Activated T-helper 1 cell treated with anti-CD3 and anti-CD28 coated beads, Interleukin-12 subunit alpha, Interleukin-12 subunit beta, Interleukin-2, Interleukin-4 antibody, amounts not matched to agents 30 ng/mL and 10 ng/mL and 1 ng/mL, durations not matched to agents 14 hours and 24 hours and 36 hours (primary cell): Measurements from ENCODE around the gene PHOSPHO2. TPM values are rescaled to one million over a fixed set of nuclear protein-coding genes. Genes with fewer than 3 reads are reported as not detected.

ENCODE experiments used
- DNase-seq: peaks from one replicate; pipeline ENCODE4 v3.0.0; 2021; ENCODE audit warnings: low spot score
- H3K27ac Mint-ChIP-seq: one replicate; pipeline ENCODE4 v1.8.0; 2021; ENCODE audit warnings: mild to moderate bottlenecking, mixed read lengths
- H3K27me3 Mint-ChIP-seq: one replicate; pipeline ENCODE4 v1.8.0; 2022; ENCODE audit warnings: mild to moderate bottlenecking, moderate library complexity, mixed read lengths; ENCODE audit not compliant: insufficient read depth
- H3K36me3 Mint-ChIP-seq: one replicate; pipeline ENCODE4 v1.8.0; 2021; ENCODE audit warnings: low read depth, mixed read lengths
- H3K4me1 Mint-ChIP-seq: one replicate; pipeline ENCODE4 v1.8.0; 2021; ENCODE audit warnings: low read depth, mixed read lengths
- H3K4me3 Mint-ChIP-seq: one replicate; pipeline ENCODE4 v1.8.0; 2021; ENCODE audit warnings: mild to moderate bottlenecking, moderate library complexity, mixed read lengths
- H3K9me3 Mint-ChIP-seq: one replicate; pipeline ENCODE4 v1.8.0; 2021; ENCODE audit warnings: mixed read lengths
- intact Hi-C: fragments of 100-400 bp; cut with micrococcal nuclease; formaldehyde crosslinking; loops from one replicate; pipeline ENCODE4 v1.15.1; 2024
- total RNA-seq: library from RNA; stranded (reverse); gene quantifications from 2 replicates; pipeline ENCODE4 v1.2.3, GENCODE V29; 2022

Gene PHOSPHO2
- total RNA-seq, 1 donor from 2014 or later, result 4.6 TPM

DNA sequence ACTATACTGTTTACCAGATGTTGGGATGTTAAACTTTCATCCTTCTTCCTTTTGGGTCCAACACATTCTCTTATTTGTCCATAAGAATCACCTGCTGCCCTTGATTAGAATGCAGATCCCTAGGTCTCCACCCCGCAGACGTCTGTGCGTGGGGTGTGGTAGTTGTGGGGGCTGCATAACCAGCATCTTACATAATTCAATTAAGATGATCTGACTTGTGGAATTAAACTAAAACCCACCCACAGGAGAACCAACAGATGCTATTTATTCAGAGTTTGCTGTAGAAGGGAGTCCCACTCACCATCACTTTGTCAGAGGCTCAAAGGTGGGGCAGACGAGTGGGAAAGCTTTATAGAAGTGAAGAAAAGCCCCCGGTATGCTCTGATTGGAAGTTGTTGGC is 37.8 kb downstream of the PHOSPHO2 start:
- Mint-ChIP-seq H3K27me3 (peaks cover 36% of the 10 kb centered on the region), H3K27ac (no peak overlapping the region), H3K9me3 (no peaks in the 10 kb centered on the region), H3K36me3 (no peaks in the 10 kb centered on the region), H3K4me1 (peaks cover 31% of the 10 kb centered on the region), H3K4me3 (peak overlapping the region; percentile 38)
- intact Hi-C loops, result loop anchor here (2.0 to 5.0 kb wide), 2 partner anchors 67 to 95 kb away; partner anchors contain the start of genes SSB and UBR3
- DNase-seq, result no peak

DNA sequence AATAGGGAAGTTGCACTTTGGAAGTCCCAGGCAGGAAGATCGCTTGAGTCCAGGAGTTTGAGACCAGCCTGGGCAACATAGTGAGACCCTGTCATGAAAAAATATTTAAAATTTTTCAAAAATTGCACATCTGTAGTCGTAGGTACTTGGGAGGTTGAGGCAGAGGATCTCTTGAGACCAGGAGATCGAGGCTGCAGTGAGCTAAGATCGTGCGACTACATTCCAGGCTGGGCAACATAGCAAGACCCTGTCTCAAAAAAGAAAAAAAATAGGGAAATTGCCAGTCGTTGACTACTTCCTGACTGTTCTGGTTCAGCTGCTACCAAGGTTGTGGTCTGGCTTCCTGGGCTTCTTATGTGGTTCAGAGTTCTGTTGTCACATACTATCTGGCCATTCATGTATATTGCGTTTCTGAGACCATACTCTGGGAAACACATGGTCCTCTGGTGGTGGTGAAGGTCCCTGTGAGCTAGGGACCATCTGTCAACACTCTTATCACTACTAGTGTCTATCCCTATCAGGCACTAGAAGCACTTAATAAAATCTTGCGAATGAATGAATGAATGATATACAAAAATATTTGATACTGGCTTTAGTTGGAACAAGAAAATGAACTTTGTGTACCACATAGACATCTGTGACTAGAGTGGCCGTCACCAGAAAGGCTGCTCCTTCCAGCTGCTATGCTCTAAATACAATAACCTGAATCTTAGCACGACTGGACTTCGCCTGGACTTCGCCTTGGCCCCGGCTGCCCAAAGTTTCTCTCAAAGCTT is 38.5 kb downstream of the PHOSPHO2 start:
- DNase-seq, result no peak
- intact Hi-C loops, result loop anchor here (1.0 to 5.0 kb wide), 3 partner anchors 38 to 95 kb away; partner anchors contain the start of genes CFAP210, PHOSPHO2, SSB and UBR3

DNA sequence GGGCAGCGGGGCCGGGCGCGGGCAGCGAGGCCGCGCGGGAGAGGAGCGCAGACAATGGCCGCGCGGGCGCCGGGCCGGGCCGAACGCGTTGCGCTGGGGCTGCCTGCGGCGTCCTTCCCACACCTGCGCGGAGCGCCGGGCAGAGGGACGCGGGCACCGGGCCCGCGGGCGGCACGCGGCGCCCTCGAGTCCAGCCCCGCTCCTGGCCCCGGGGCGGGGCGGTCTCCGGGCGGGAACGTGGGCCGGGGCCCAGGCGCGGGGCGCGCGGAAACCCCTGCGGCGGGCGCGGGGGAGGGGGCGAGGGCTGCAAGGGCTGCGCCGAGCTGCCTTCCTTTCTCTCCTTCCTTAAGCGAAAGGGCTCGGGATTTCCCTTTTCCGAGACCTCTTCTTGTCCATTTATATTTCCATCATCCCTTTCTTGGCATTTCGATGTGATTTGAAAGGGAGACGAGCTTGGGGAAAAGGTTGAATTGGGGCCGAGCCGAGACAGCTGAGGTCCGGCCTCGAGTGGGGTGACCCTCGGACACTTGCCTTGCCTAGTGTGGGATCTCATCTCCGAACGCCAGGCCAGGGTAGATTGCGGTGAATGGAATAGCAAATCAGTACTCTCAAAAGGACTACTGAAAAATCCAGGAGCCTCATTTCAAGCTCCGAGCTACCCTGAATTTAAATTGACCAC is 40.0 kb downstream of the PHOSPHO2 start:
- Mint-ChIP-seq H3K36me3 (peaks cover 3% of the 10 kb centered on the region), H3K27ac (peak overlapping the region; percentile 40), H3K9me3 (no peaks in the 10 kb centered on the region), H3K4me1 (peaks cover 31% of the 10 kb centered on the region), H3K4me3 (peak overlapping the region; percentile 85), H3K27me3 (peaks cover 39% of the 10 kb centered on the region)
- no peak for DNase-seq
- intact Hi-C loops, result loop anchor here (5.0 kb wide), 1 partner anchor 93 kb away; the partner anchor contains the start of gene UBR3

More for the DNA sequence above, 38.5 kb downstream of the PHOSPHO2 start:
- peaks cover 39% of the 10 kb centered on the region for H3K27me3 Mint-ChIP-seq
- no peak overlapping the region for H3K27ac Mint-ChIP-seq
- peaks cover 31% of the 10 kb centered on the region for H3K4me1 Mint-ChIP-seq
- H3K36me3 Mint-ChIP-seq, result no peaks in the 10 kb centered on the region
- peak overlapping the region; percentile 85 for H3K4me3 Mint-ChIP-seq
- no peaks in the 10 kb centered on the region for H3K9me3 Mint-ChIP-seq

DNA sequence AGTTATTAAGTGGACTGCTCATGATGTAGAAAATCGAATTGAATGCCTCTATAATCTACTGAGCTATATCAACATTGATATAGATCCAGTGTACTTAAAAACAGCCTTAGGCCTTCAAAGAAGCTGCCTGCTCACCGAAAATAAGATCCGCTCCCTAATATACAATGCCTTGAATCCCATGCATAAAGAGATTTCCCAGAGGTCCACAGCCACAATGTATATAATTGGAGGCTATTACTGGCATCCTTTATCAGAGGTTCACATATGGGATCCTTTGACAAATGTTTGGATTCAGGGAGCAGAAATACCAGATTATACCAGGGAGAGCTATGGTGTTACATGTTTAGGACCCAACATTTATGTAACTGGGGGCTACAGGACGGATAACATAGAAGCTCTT is 41.4 kb downstream of the PHOSPHO2 start:
- intact Hi-C loops, result no loop called here
- Mint-ChIP-seq H3K4me1 (peaks cover 31% of the 10 kb centered on the region), H3K9me3 (no peaks in the 10 kb centered on the region), H3K4me3 (peak overlapping the region; percentile 40), H3K27ac (no peak overlapping the region), H3K36me3 (peaks cover 6% of the 10 kb centered on the region), H3K27me3 (peaks cover 38% of the 10 kb centered on the region)
- no peak for DNase-seq

DNA sequence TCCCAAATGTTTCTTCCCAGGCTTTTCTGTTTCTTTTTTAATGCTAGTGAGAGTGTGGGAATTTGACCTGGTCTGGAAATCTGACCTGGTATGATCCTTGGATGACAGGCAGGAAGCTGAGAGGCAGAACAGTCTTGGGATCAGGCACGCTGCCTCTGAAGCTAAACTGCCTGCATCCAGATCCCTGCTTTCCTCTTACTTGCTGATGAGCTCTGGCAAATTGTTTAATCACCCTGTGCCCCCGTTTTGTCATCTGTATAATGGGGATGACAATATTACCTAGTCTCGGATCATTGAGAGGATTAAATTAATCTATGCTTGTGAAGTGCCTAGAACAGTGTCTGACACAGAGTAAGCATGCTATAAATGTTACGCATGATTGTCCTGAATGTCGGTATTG is 42.6 kb downstream of the PHOSPHO2 start:
- Mint-ChIP-seq H3K4me3 (no peak overlapping the region), H3K27me3 (peaks cover 36% of the 10 kb centered on the region), H3K4me1 (peaks cover 31% of the 10 kb centered on the region), H3K27ac (no peak overlapping the region), H3K36me3 (peaks cover 6% of the 10 kb centered on the region), H3K9me3 (no peaks in the 10 kb centered on the region)
- intact Hi-C loops, result no loop called here
- DNase-seq, result no peak

DNA sequence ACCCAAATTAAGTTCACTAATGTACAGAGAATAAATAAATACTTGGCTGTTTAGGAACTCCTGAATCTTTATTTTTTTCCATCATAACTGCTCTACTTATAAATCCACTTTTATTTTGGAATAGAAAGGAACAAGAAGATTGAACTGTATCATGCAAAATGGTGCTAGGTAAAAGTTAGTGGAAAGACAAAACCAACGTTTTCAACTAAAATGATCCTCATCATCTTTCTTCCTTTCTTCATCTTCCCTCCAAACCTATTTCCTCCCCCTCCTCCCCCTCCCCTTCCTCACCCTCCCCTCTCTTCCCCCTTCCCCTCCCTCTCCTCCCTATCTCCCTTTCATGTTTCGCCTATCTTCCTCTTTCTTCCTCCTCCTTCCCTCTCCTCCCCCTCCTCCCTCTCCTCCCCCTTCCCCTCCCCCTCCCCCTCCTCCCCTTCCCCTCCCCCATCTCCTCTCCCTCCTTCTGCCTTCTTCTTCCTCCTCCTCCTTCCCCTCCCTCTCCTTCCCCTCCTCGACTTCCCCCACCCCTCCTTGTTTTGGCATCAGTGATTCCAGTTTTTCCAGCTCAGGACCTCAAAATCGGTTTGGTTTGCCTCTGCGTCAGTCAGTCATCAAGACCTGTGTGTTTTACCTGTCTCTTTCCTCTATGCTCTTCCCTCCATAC is 44.4 kb downstream of the PHOSPHO2 start:
- Mint-ChIP-seq H3K27ac (no peak overlapping the region), H3K9me3 (no peaks in the 10 kb centered on the region), H3K36me3 (peaks cover 6% of the 10 kb centered on the region), H3K27me3 (peaks cover 19% of the 10 kb centered on the region), H3K4me3 (no peak overlapping the region), H3K4me1 (peaks cover 15% of the 10 kb centered on the region)
- intact Hi-C loops, result no loop called here
- no peak for DNase-seq

DNA sequence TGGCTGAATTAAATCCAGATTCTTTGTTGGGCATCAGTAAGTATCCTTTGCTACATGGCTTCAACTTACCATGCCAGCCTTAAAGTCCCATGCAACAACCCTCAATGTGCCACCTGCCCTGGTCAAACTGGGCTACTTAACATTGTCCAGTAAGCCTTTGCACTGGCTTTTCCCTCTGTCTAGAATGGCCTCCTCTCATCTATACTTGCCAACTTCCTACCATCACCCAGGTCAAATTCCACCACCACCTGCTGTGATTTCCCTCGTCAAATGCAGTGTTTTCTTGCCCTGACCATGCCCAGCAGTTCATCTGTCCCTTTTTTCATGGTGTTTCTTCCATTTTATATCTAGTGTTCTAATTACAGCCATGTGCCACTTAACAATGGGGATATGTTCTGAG is 45.1 kb downstream of the PHOSPHO2 start:
- intact Hi-C loops, result no loop called here
- Mint-ChIP-seq H3K9me3 (no peaks in the 10 kb centered on the region), H3K4me3 (no peak overlapping the region), H3K36me3 (peaks cover 10% of the 10 kb centered on the region), H3K27ac (no peak overlapping the region), H3K4me1 (peaks cover 14% of the 10 kb centered on the region), H3K27me3 (peaks cover 21% of the 10 kb centered on the region)
- DNase-seq, result no peak

DNA sequence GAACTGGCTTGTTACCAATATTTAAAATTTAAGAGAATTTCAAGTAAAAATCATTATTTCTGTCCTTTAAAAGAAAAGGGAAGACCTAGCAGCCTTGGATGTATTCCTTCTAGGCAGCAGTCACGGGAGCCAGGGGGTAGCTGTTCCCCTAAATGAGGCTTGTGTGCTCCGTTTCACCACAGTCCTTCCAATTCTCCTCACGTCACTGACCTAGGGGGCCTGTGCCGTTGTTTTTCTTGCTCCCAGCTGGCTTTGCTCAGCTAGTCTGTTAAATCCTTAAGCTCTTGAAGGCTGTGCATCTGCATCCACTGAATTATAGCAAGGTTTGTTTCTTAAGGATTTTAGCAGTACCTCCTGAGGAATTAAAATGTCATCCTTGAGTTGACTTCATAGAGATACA is 49.3 kb downstream of the PHOSPHO2 start:
- Mint-ChIP-seq H3K27ac (no peak overlapping the region), H3K4me1 (no peaks in the 10 kb centered on the region), H3K27me3 (peaks cover 4% of the 10 kb centered on the region), H3K36me3 (peaks cover 14% of the 10 kb centered on the region), H3K4me3 (no peak overlapping the region), H3K9me3 (no peaks in the 10 kb centered on the region)
- no peak for DNase-seq
- intact Hi-C loops, result no loop called here

DNA sequence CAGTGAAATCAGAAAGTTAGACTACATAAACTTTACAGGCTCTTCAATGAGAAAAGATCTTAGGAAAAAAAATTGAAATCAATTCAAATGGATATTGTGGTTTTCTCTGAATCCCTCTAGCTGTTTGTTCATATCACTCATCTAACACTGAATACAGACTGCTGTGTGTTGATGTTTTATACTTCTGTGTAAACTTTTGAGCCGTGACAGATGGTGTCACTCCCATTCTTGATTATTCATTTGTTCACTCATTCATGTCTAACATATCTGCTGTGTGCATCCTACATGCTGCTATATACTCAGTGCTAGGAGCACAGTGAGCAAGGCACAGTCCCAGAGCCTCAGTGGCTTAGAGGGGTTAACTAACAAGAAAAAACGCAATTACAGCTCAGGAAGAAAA is 52.0 kb downstream of the PHOSPHO2 start:
- Mint-ChIP-seq H3K36me3 (peaks cover 8% of the 10 kb centered on the region), H3K4me1 (no peaks in the 10 kb centered on the region), H3K27me3 (peaks cover 2% of the 10 kb centered on the region), H3K9me3 (no peaks in the 10 kb centered on the region), H3K27ac (no peak overlapping the region), H3K4me3 (no peak overlapping the region)
- no peak for DNase-seq
- intact Hi-C loops, result no loop called here

DNA sequence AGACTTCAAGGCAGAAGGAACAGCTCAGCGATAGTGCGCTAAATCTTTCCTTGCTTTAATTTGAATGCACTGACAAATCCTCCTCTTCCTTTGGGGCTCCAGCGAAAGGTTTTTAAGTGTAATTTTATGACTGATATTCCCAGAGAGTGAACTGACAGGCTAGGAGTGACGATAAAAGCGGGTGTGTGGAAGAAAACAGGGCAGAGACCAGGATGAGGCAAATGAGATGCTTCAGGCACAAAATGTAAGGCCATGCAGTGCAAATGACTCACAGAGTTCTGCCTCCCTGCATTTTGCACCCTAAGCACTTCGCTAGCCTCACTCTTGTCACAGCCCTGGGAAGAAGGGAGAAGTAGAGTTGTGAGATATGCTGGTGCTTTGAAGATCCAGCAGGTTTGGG is 54.0 kb downstream of the PHOSPHO2 start:
- peaks cover 2% of the 10 kb centered on the region for H3K27me3 Mint-ChIP-seq
- DNase-seq, result no peak
- H3K36me3 Mint-ChIP-seq, result peaks cover 8% of the 10 kb centered on the region
- intact Hi-C loops, result no loop called here
- H3K27ac Mint-ChIP-seq, result no peak overlapping the region
- no peaks in the 10 kb centered on the region for H3K4me1 Mint-ChIP-seq
- no peak overlapping the region for H3K4me3 Mint-ChIP-seq
- no peaks in the 10 kb centered on the region for H3K9me3 Mint-ChIP-seq
